Muscle layer of colon (tissue), 2 donors: ENCODE data around the gene F8A3.

Source experiments
- H3K27ac ChIP-seq: one replicate; pipeline ENCODE4 v1.7.0; 2013; ENCODE audit warnings: low read depth, mild to moderate bottlenecking, low read length, moderate library complexity
- H3K27me3 ChIP-seq, 2 donors: one replicate each; pipeline ENCODE4 v1.7.0; 2013; ENCODE audit warnings: low read length in 2 of 2, mild to moderate bottlenecking in 2 of 2; ENCODE audit not compliant: insufficient read depth in 2 of 2, control insufficient read depth in 1 of 2
- H3K36me3 ChIP-seq: one replicate; pipeline ENCODE4 v1.7.0; 2013; ENCODE audit warnings: mild to moderate bottlenecking, low read length; ENCODE audit not compliant: insufficient read depth
- H3K4me1 ChIP-seq: one replicate; pipeline ENCODE4 v1.7.0; 2013; ENCODE audit warnings: mild to moderate bottlenecking, low read length; ENCODE audit not compliant: insufficient read depth
- H3K4me3 ChIP-seq, 2 donors: one replicate each; pipeline ENCODE4 v1.7.0; 2013; ENCODE audit warnings: low read length in 2 of 2, low read depth in 1 of 2, mild to moderate bottlenecking in 1 of 2, moderate library complexity in 1 of 2
- H3K9ac ChIP-seq: one replicate; pipeline ENCODE4 v1.7.0; 2013; ENCODE audit warnings: low read length
- H3K9me3 ChIP-seq: one replicate; pipeline ENCODE4 v1.7.0; 2013; ENCODE audit warnings: mild to moderate bottlenecking, low read length
- donor health status: abdominal sarcoma.
- donor health status: Adenocarcinoma of cecum.

Gene F8A3

GRCh38 chrX:155417769-155418168 is 40.7 kb downstream of the F8A3 start:
- no peaks in the 10 kb centered on the region for H3K4me1 ChIP-seq
- H3K4me3 ChIP-seq = no peak overlapping the region
- no peaks in the 10 kb centered on the region for H3K27me3 ChIP-seq
- H3K36me3 ChIP-seq = no peaks in the 10 kb centered on the region
- no peak overlapping the region for H3K9ac ChIP-seq
- H3K9me3 ChIP-seq = no peaks in the 10 kb centered on the region
- no peak overlapping the region for H3K27ac ChIP-seq
